ENCODE results near the gene CUL2. TPM values are rescaled to one million over a fixed set of nuclear protein-coding genes. Genes with fewer than 3 reads are reported as not detected.

The CUL2 gene
- total RNA-seq, 2 experiments from 2014 or later = 35.3 to 36.9 TPM

DNA sequence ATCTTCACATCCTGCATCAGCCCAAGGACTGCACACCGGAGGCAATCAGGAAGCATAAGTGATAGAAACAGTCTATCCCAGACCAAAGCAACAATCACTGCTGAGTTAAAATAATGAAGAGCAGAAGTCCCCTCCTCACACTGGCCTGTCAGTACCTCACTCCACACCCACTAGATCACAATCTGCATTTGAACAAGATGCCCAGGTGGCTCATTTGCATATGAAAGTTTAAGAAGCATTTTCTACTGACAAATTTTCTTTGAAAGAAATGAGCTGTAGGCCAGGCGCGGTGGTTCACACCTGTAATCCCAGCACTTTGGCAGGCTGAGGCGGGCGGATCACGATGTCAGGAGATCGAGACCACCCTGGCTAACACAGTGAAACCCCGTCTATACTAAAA is 77.4 kb downstream of the CUL2 start:
- H3K27me3 Mint-ChIP-seq (ENCODE audit: low read depth) = no peaks in the 10 kb centered on the region
- intact Hi-C loops (cut with micrococcal nuclease) = loop anchor here (5.0 kb wide), 1 partner anchor 80 kb away; the partner anchor contains the start of gene CUL2
- H3K36me3 Mint-ChIP-seq (ENCODE audit: low read depth) = peaks cover 24% of the 10 kb centered on the region
- no peak overlapping the region for H3K4me3 Mint-ChIP-seq
- CTCF ChIA-PET = interaction anchor here (1.6 kb wide), 1 partner anchor 18 kb away, joined by 5 read pairs; no protein-coding TSS in a partner anchor
- H3K9me3 Mint-ChIP-seq = no peaks in the 10 kb centered on the region
- peak; percentile 7 for DNase-seq
- peaks cover 24% of the 10 kb centered on the region for H3K4me1 Mint-ChIP-seq (ENCODE audit: low read depth)
- H3K27ac Mint-ChIP-seq = peak overlapping the region; percentile 50

DNA sequence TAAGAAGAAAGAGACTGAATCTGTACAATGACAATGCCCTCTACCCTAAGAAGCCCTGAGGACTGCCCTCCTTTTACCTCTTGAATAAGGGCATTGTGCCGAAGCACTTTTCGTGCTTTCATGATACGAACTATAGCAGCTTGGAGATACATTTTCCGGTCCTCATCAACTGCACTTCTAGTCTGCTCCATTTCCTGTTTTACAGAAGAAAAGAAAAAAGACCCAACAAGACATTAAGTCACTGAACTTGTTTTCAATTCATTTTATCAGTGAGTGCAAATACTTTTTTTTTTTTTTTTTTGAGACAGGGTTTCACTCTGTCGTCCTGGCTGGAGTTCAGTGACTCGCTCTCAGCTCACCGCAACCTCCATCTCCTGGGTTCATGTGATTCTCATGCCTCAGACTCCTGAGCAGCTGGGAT is 78.4 kb downstream of the CUL2 start:
- CTCF ChIA-PET = interaction anchor here (0.6 to 1.6 kb wide), 3 partner anchors 13 to 217 kb away, joined by 3 to 5 read pairs (median 4); no protein-coding TSS in a partner anchor
- peaks cover 21% of the 10 kb centered on the region for H3K4me1 Mint-ChIP-seq (ENCODE audit: low read depth)
- H3K27ac Mint-ChIP-seq = peak overlapping the region; percentile 50
- H3K36me3 Mint-ChIP-seq (ENCODE audit: low read depth) = peaks cover 24% of the 10 kb centered on the region
- intact Hi-C loops (cut with micrococcal nuclease) = loop anchor here (5.0 kb wide), 1 partner anchor 81 kb away; the partner anchor contains the start of gene CUL2
- H3K4me3 Mint-ChIP-seq = peak overlapping the region; percentile 15
- H3K27me3 Mint-ChIP-seq (ENCODE audit: low read depth) = no peaks in the 10 kb centered on the region
- DNase-seq = peak; percentile 37
- no peaks in the 10 kb centered on the region for H3K9me3 Mint-ChIP-seq

DNA sequence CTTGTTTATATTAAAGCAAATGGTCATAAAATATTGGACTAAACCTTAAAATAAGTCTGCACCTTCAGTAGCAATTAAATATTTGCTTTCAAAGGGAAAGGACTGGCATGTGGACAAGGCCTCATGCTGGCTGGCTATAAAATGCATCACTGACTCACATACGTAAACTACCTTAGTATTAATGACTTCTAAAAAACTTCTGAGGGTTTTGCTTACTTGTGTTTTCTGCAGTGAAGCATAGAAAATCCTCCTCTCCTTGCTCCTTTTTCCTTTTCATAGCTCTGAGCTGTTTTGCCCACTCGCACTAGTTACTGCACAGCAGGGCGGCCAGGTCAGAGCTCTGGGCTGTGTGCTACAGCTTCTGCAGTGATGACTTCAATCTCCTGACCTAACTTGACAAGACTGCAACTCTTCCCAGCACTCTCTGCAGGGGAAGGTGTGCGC is 82.3 kb downstream of the CUL2 start:
- no peaks in the 10 kb centered on the region for H3K9me3 Mint-ChIP-seq
- peaks cover 21% of the 10 kb centered on the region for H3K36me3 Mint-ChIP-seq (ENCODE audit: low read depth)
- intact Hi-C loops (cut with micrococcal nuclease) = no loop called here
- peaks cover 15% of the 10 kb centered on the region for H3K4me1 Mint-ChIP-seq (ENCODE audit: low read depth)
- H3K4me3 Mint-ChIP-seq = no peak overlapping the region
- CTCF ChIA-PET = interaction anchor here (1.0 to 1.8 kb wide), 2 partner anchors 13 to 453 kb away, joined by 4 to 5 read pairs; no protein-coding TSS in a partner anchor
- H3K27ac Mint-ChIP-seq = no peak overlapping the region
- no peak for DNase-seq
- no peaks in the 10 kb centered on the region for H3K27me3 Mint-ChIP-seq (ENCODE audit: low read depth)

GRCh38 chr10:35006836-35007235 is 83.3 kb downstream of the CUL2 start:
- intact Hi-C loops (cut with micrococcal nuclease) = no loop called here
- no peaks in the 10 kb centered on the region for H3K9me3 Mint-ChIP-seq
- H3K4me1 Mint-ChIP-seq (ENCODE audit: low read depth) = peaks cover 5% of the 10 kb centered on the region
- no peaks in the 10 kb centered on the region for H3K27me3 Mint-ChIP-seq (ENCODE audit: low read depth)
- peaks cover 18% of the 10 kb centered on the region for H3K36me3 Mint-ChIP-seq (ENCODE audit: low read depth)
- no peak for DNase-seq
- H3K27ac Mint-ChIP-seq = no peak overlapping the region
- CTCF ChIA-PET = interaction anchor here (1.0 to 1.8 kb wide), 2 partner anchors 12 to 454 kb away, joined by 4 to 5 read pairs; no protein-coding TSS in a partner anchor
- H3K4me3 Mint-ChIP-seq = no peak overlapping the region

DNA sequence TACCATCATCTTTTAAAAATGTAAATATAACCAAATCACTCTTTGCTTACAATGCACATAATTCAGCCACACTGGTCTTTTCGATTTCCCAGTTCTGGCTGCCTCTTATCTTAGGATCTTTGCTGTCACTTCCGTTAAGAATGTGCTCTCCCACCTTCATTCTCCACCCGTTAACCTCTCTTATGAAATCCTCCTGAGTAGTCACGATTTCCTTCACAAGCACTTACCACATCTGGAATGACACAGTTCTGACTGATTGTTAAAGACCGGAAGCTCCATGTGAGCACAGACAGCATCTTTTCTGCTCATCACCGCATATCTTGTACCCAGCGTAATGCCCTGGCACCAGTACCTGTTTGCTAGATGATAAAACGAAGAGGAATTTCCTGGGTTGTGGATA is 84.3 kb downstream of the CUL2 start:
- no peaks in the 10 kb centered on the region for H3K27me3 Mint-ChIP-seq (ENCODE audit: low read depth)
- DNase-seq = no peak
- H3K4me1 Mint-ChIP-seq (ENCODE audit: low read depth) = no peaks in the 10 kb centered on the region
- CTCF ChIA-PET = interaction anchor here (0.7 kb wide), 2 partner anchors 114 to 446 kb away, joined by 3 to 4 read pairs; no protein-coding TSS in a partner anchor
- intact Hi-C loops (cut with micrococcal nuclease) = no loop called here
- H3K9me3 Mint-ChIP-seq = no peaks in the 10 kb centered on the region
- no peak overlapping the region for H3K4me3 Mint-ChIP-seq
- no peak overlapping the region for H3K27ac Mint-ChIP-seq
- H3K36me3 Mint-ChIP-seq (ENCODE audit: low read depth) = peaks cover 15% of the 10 kb centered on the region

DNA sequence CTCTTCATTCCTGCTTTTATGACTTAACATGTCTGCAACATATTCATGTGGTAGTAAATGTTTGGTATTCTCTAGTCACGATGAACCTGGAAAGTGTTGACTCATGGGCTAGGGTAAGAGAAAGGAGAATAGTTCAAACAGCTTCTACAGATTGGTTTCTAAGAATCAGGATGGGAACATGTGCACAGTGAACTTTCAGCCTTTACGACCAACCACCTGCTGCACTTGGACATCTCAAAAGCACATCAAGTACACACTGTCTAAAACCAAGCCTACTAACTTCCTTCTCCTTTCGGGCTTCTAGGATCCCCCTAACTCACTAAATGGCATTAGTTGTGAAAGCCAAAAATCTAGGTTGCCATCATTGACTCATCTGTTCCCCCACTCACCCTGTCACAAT is 85.5 kb downstream of the CUL2 start:
- Mint-ChIP-seq H3K27me3 (ENCODE audit: low read depth) (no peaks in the 10 kb centered on the region), H3K27ac (no peak overlapping the region), H3K4me1 (ENCODE audit: low read depth) (no peaks in the 10 kb centered on the region), H3K36me3 (ENCODE audit: low read depth) (peaks cover 6% of the 10 kb centered on the region), H3K9me3 (no peaks in the 10 kb centered on the region), H3K4me3 (no peak overlapping the region)
- intact Hi-C loops (cut with micrococcal nuclease) = no loop called here
- CTCF ChIA-PET = interaction anchor here (2.1 kb wide), 1 partner anchor 10 kb away, joined by 8 read pairs; no protein-coding TSS in a partner anchor
- no peak for DNase-seq

- no peaks in the 10 kb centered on the region for H3K4me1 Mint-ChIP-seq (ENCODE audit: low read depth)
- no peaks in the 10 kb centered on the region for H3K9me3 Mint-ChIP-seq
- intact Hi-C loops (cut with micrococcal nuclease) = no loop called here
- no peak overlapping the region for H3K27ac Mint-ChIP-seq
- DNase-seq = no peak
- H3K27me3 Mint-ChIP-seq (ENCODE audit: low read depth) = no peaks in the 10 kb centered on the region
- peaks cover 5% of the 10 kb centered on the region for H3K36me3 Mint-ChIP-seq (ENCODE audit: low read depth)
- H3K4me3 Mint-ChIP-seq = no peak overlapping the region
- CTCF ChIA-PET = interaction anchor here (2.1 kb wide), 1 partner anchor 9 kb away, joined by 8 read pairs; no protein-coding TSS in a partner anchor
These were observed 86.2 kb downstream of the CUL2 start for GRCh38 chr10:35003906-35004305.

GRCh38 chr10:35000936-35001335 is 89.2 kb downstream of the CUL2 start:
- no peak for DNase-seq
- H3K27ac Mint-ChIP-seq = no peak overlapping the region
- H3K4me3 Mint-ChIP-seq = no peak overlapping the region
- H3K27me3 Mint-ChIP-seq (ENCODE audit: low read depth) = no peaks in the 10 kb centered on the region
- no peaks in the 10 kb centered on the region for H3K4me1 Mint-ChIP-seq (ENCODE audit: low read depth)
- no peaks in the 10 kb centered on the region for H3K9me3 Mint-ChIP-seq
- intact Hi-C loops (cut with micrococcal nuclease) = no loop called here
- CTCF ChIA-PET = no interaction called here
- H3K36me3 Mint-ChIP-seq (ENCODE audit: low read depth) = peaks cover 1% of the 10 kb centered on the region

GRCh38 chr10:34999532-34999931 is 90.6 kb downstream of the CUL2 start:
- Mint-ChIP-seq H3K27ac (no peak overlapping the region), H3K36me3 (ENCODE audit: low read depth) (no peaks in the 10 kb centered on the region), H3K27me3 (ENCODE audit: low read depth) (no peaks in the 10 kb centered on the region), H3K4me3 (no peak overlapping the region), H3K9me3 (no peaks in the 10 kb centered on the region), H3K4me1 (ENCODE audit: low read depth) (peaks cover 12% of the 10 kb centered on the region)
- intact Hi-C loops (cut with micrococcal nuclease) = loop anchor here (10.0 kb wide), 1 partner anchor 445 kb away; no protein-coding TSS in a partner anchor
- CTCF ChIA-PET = no interaction called here
- no peak for DNase-seq

- H3K27me3 Mint-ChIP-seq (ENCODE audit: low read depth) = no peaks in the 10 kb centered on the region
- no peaks in the 10 kb centered on the region for H3K9me3 Mint-ChIP-seq
- intact Hi-C loops (cut with micrococcal nuclease) = loop anchor here (10.0 kb wide), 1 partner anchor 446 kb away; no protein-coding TSS in a partner anchor
- H3K36me3 Mint-ChIP-seq (ENCODE audit: low read depth) = no peaks in the 10 kb centered on the region
- CTCF ChIA-PET = interaction anchor here (1.1 kb wide), 1 partner anchor 13 kb away, joined by 3 read pairs; no protein-coding TSS in a partner anchor
- DNase-seq = no peak
- H3K4me3 Mint-ChIP-seq = no peak overlapping the region
- no peak overlapping the region for H3K27ac Mint-ChIP-seq
- H3K4me1 Mint-ChIP-seq (ENCODE audit: low read depth) = peaks cover 18% of the 10 kb centered on the region
These were observed 91.2 kb downstream of the CUL2 start for GRCh38 chr10:34998940-34999339.

GRCh38 chr10:34996843-34997242 is 93.3 kb downstream of the CUL2 start:
- H3K4me3 Mint-ChIP-seq = no peak overlapping the region
- no peaks in the 10 kb centered on the region for H3K9me3 Mint-ChIP-seq
- no peaks in the 10 kb centered on the region for H3K27me3 Mint-ChIP-seq (ENCODE audit: low read depth)
- CTCF ChIA-PET = interaction anchor here (1.0 to 2.9 kb wide), 4 partner anchors 28 to 243 kb away, joined by 3 to 19 read pairs (median 6); no protein-coding TSS in a partner anchor
- no peaks in the 10 kb centered on the region for H3K36me3 Mint-ChIP-seq (ENCODE audit: low read depth)
- intact Hi-C loops (cut with micrococcal nuclease) = loop anchor here (10.0 kb wide), 1 partner anchor 448 kb away; no protein-coding TSS in a partner anchor
- no peak for DNase-seq
- no peak overlapping the region for H3K27ac Mint-ChIP-seq
- H3K4me1 Mint-ChIP-seq (ENCODE audit: low read depth) = peaks cover 18% of the 10 kb centered on the region

DNA sequence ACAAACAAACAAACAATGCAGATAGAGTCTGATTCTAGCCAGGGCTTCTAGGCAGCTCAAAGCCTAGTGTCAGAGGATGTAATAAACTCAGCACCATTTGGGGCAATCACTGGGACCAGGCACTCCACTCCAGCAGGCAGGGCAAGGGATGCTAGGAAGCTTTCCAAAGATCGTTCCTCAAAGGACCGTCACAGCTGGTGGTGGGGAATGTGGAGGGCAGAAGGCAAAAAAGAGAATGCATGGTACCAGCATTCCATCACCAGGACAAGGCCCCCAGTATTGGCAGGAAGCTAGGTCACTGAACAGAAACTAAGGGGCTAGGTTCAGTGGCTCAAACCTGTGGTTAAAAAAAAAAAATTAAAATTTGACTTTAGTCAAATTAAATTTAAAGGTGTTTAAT is 94.2 kb downstream of the CUL2 start:
- no peak overlapping the region for H3K4me3 Mint-ChIP-seq
- H3K27ac Mint-ChIP-seq = no peak overlapping the region
- CTCF ChIA-PET = interaction anchor here (0.5 to 3.0 kb wide), 14 partner anchors 16 to 565 kb away, joined by 3 to 41 read pairs (median 4); no protein-coding TSS in a partner anchor
- H3K36me3 Mint-ChIP-seq (ENCODE audit: low read depth) = no peaks in the 10 kb centered on the region
- no peaks in the 10 kb centered on the region for H3K27me3 Mint-ChIP-seq (ENCODE audit: low read depth)
- intact Hi-C loops (cut with micrococcal nuclease) = loop anchor here (2.0 to 10.0 kb wide), 4 partner anchors 95 to 647 kb away; partner anchors contain the start of genes CREM, CUL2 and FZD8
- H3K4me1 Mint-ChIP-seq (ENCODE audit: low read depth) = peaks cover 18% of the 10 kb centered on the region
- DNase-seq = no peak
- H3K9me3 Mint-ChIP-seq = no peaks in the 10 kb centered on the region
